Measurements from ENCODE around the gene BRCC3.
A peak's percentile ranks its signal among the peaks of the same experiment; 100 is the strongest.

Gene BRCC3

DNA sequence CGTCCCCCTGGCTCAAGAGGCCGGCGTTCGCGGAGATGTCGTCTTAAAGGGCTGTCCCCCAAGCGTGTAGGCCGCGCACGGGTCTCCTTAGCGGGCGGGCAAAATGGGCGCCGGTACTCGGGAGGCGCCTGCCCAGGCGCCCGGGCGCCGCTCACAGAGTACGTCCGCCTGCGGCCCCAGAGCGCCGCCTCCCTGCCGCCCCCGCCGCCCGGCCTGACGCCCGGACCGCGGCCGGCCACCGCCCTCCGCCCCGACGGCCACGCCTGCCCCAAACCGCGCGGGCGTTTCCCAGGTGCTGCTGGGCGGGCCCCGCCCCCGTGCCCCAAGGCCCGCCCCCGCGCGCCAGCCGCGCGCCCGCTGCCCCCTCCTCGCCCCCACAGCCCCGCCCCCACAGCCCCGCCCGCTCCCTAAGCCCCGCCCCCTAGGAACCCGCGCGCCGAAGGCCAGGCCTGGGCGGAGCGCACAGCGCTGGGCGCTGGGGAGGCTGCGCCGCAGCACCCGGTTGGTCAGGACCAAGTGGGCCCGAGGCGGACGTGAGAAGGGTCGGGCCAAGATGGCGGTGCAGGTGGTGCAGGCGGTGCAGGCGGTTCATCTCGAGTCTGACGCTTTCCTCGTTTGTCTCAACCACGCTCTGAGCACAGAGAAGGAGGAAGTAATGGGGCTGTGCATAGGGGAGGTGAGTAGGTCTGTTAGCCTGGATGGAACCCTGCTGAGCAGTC is at the start of gene BRCC3, which contains the start of the genes CMC4 and MTCP1:
BRCC3 (plus strand) TSS at position 534 of the 719 bp plus-strand sequence; CDS start at position 554, 20 bp downstream.
CMC4 (minus strand) TSS at position 162 of the 719 bp plus-strand sequence. CDS start 7,113 bp downstream, outside the sequence.
MTCP1 (minus strand) TSS at position 162 of the 719 bp plus-strand sequence. CDS start 5,126 bp downstream, outside the sequence.
- peak within 1 kb of the TSS; percentile 86 for H3K4me3 ChIP-seq
- H3K36me3 ChIP-seq (ENCODE audit: insufficient read depth, low read length), result peaks cover 10% of the 10 kb centered on the region; the same call in 1 of the 2 replicates
- peak within 1 kb of the TSS; percentile 83 for H3K9ac ChIP-seq (ENCODE audit: insufficient read length)
- H3K9me3 ChIP-seq (ENCODE audit: low read depth, low read length), result no peaks in the 10 kb centered on the region
- TF ChIP-seq EZH2 (IDR thresholded peaks at IDR 0.05) (no peak), POLR2AphosphoS5 (IDR thresholded peaks at IDR 0.05; ENCODE audit: borderline replicate concordance, low read depth, low read length) (peak; percentile 86)
- no peak for DNase-seq (ENCODE audit: low read depth, low spot score)
- no peak within 1 kb of the TSS for H3K27ac ChIP-seq

DNA sequence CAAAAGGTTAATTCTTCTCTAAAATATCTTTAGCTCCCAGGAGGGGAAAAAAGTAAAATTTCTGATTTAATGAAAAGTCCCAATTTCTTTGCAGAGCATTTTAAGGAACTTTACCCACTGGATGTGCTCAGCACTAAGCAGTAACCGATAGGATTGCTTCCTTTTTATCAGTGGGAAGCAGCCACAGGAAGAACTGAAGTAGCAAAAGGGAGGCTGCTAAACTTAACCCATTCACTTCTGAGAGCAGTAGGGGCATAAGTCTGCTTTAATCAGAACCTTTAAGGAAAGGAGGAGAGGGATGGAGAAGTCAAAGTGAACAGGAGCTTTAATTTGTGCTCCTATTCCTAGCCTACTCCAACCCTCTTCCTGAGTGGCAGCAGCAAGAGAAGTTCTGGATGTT is 48.7 kb upstream of the BRCC3 start, which contains the start of gene F8:
F8 (minus strand) TSS at position 139 of the 400 bp plus-strand sequence. CDS start 171 bp downstream, outside the sequence.
- Histone ChIP-seq H3K27ac (no peak within 1 kb of the TSS), H3K9ac (ENCODE audit: insufficient read length) (no peak within 1 kb of the TSS), H3K9me3 (ENCODE audit: low read depth, low read length) (no peaks in the 10 kb centered on the region), H3K4me3 (no peak within 1 kb of the TSS), H3K36me3 (ENCODE audit: insufficient read depth, low read length) (no peaks in the 10 kb centered on the region)
- no peak for DNase-seq (ENCODE audit: low read depth, low spot score)
- TF ChIP-seq EZH2 (IDR thresholded peaks at IDR 0.05) (no peak), POLR2AphosphoS5 (IDR thresholded peaks at IDR 0.05; ENCODE audit: borderline replicate concordance, low read depth, low read length) (no peak), FOXP2 (optimal IDR thresholded peaks at IDR 0.05; ENCODE audit: control extremely low read depth, extremely low read length, insufficient read depth) (no peak)

DNA sequence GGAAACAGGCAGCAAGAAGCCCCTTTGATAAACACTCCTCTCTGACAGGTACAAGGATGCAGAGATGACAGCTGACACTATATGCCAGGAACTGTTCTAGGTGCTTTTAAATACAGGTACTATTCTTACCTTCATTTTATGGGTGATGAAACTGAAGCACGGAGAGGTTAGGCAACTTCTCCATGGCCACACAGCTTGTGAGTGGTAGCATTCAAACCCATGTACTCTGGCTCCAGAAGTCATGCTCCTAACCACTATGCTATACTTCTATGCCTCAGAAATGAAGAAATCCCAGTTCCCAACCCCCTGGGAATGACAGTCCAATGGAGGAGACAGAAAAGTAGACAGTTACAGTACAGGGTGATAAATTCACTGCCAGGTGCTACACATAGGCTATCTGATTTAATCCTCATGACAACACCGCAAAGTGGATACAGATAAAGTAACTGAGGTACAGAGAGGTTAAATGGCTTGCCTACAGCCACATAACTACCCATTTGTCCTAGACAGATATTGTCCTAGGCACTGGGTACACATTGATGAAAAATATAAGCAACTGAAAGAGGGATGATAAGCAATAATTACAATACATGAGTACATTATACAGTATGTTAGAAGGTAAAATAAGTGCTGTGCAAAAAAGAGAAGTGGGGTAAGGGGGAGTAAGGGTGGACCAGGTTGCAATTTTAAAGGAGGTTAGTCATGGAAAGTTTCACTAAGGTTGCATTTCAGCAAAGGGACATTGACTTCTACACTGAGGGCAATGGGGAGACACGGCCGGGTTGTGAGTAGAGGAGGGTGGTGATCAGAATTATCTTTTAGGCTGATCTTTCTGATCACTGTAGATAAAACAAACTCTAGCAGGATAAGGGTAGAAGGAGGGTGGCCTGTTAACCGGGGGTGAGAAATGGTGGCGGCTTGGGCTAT is 47.1 kb upstream of the BRCC3 start:
- H3K4me3 ChIP-seq, result no peak overlapping the region
- H3K9ac ChIP-seq (ENCODE audit: insufficient read length), result no peak overlapping the region
- H3K36me3 ChIP-seq (ENCODE audit: insufficient read depth, low read length), result no peaks in the 10 kb centered on the region
- DNase-seq (ENCODE audit: low read depth, low spot score), result no peak
- no peaks in the 10 kb centered on the region for H3K9me3 ChIP-seq (ENCODE audit: low read depth, low read length)
- H3K27ac ChIP-seq, result no peak overlapping the region
- no peak for TF ChIP-seq POLR2AphosphoS5 (IDR thresholded peaks at IDR 0.05; ENCODE audit: borderline replicate concordance, low read depth, low read length)
- TF ChIP-seq FOXP2 (optimal IDR thresholded peaks at IDR 0.05; ENCODE audit: control extremely low read depth, extremely low read length, insufficient read depth), result no peak
- no peak for TF ChIP-seq EZH2 (IDR thresholded peaks at IDR 0.05)

DNA sequence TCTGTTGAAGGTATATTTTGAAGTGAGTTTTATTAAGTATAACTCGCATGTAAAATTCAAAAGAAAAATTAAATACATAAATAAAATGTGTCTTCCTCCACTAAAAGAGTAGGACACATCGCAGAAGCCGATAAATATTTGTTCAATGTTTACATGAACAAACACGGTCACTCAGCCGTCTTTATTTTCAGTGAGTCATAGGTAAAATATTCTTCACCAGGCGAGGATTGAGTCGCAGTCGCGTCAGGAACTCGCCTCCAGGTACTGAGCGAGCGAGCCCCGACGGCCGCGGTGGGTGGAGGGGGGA is 44.9 kb upstream of the BRCC3 start:
- no peak for TF ChIP-seq EZH2 (IDR thresholded peaks at IDR 0.05)
- no peak for TF ChIP-seq POLR2AphosphoS5 (IDR thresholded peaks at IDR 0.05; ENCODE audit: borderline replicate concordance, low read depth, low read length)
- no peak for TF ChIP-seq FOXP2 (optimal IDR thresholded peaks at IDR 0.05; ENCODE audit: control extremely low read depth, extremely low read length, insufficient read depth)
- Histone ChIP-seq H3K36me3 (ENCODE audit: insufficient read depth, low read length) (no peaks in the 10 kb centered on the region), H3K9me3 (ENCODE audit: low read depth, low read length) (no peaks in the 10 kb centered on the region), H3K9ac (ENCODE audit: insufficient read length) (peak overlapping the region; percentile 88), H3K4me3 (peak overlapping the region; percentile 93), H3K27ac (peak overlapping the region; percentile 98)
- no peak for DNase-seq (ENCODE audit: low read depth, low spot score)

DNA sequence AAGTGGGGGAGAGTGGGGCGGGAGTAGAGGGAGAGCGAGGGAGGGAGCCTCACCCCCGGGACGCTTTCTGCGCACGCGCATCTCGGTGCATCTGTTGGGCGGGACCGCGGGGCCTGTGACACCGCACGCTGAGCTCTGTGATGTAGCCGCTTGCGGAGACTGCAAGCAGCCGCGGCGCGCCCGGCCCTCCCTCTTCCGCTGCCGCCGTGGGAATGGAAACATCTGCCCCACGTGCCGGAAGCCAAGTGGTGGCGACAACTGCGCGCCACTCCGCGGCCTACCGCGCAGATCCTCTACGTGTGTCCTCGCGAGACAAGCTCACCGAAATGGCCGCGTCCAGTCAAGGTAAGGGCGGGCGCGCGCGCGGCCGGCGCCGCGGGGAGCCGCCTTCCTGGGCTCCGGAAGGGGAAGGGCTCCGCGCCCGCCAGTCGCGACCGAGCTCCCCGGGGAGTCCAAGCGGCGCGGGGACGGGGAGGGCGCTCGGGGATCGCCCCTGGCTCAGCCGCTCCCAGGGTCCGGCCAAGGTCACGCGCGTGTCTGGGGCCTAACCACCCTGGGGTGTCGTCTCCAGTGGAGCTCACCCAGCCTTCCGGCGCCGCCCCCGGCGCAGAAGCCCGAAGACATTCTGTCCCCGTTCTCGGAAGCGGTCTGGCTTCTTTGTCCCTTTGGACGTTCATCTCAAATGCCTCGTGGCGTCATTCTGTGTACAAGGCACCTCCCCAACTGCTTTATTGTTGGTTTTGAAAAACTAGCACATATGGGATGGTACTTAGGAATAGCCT is 44.4 kb upstream of the BRCC3 start, which contains the start of gene FUNDC2:
FUNDC2 (plus strand) TSS at position 118 of the 782 bp plus-strand sequence; CDS start at position 213, 95 bp downstream.
- no peaks in the 10 kb centered on the region for H3K36me3 ChIP-seq (ENCODE audit: insufficient read depth, low read length)
- peak within 1 kb of the TSS; percentile 98 for H3K27ac ChIP-seq
- peak; percentile 48; the same call in 1 of the 2 replicates for TF ChIP-seq POLR2AphosphoS5 (IDR thresholded peaks at IDR 0.05; ENCODE audit: borderline replicate concordance, low read depth, low read length)
- TF ChIP-seq EZH2 (IDR thresholded peaks at IDR 0.05), result no peak
- TF ChIP-seq FOXP2 (optimal IDR thresholded peaks at IDR 0.05; ENCODE audit: control extremely low read depth, extremely low read length, insufficient read depth), result no peak
- H3K4me3 ChIP-seq, result peak within 1 kb of the TSS; percentile 93
- peak; percentile 57 for DNase-seq (ENCODE audit: low read depth, low spot score)
- no peaks in the 10 kb centered on the region for H3K9me3 ChIP-seq (ENCODE audit: low read depth, low read length)
- H3K9ac ChIP-seq (ENCODE audit: insufficient read length), result peak within 1 kb of the TSS; percentile 95

DNA sequence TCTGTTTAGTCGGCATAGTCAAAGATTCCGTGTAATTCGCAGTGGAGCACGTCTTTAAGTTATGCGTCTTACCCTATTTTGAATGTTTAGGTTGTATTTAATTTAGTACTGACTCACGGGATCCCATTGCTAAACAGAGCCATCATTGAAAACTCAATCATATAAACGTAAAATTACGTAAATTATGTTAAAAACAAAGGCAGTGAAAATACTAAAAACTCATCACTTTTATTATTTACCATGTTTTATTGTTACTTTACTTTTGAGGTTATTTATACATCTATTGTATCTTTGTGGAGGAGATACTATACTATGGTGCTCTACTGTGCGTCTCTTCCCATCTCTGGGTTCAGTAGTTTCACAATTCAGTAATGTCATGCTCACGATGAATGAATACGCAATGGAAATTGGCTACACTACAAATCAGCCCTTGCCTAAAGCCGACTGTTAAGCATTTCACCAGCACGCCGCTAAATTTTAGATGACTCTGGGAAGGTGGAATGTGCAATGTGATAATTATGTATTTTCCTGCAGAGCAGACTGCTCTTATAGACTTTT is 43.7 kb upstream of the BRCC3 start:
- Histone ChIP-seq H3K9ac (ENCODE audit: insufficient read length) (peak overlapping the region; percentile 95), H3K36me3 (ENCODE audit: insufficient read depth, low read length) (no peaks in the 10 kb centered on the region), H3K4me3 (peak overlapping the region; percentile 93), H3K9me3 (ENCODE audit: low read depth, low read length) (no peaks in the 10 kb centered on the region), H3K27ac (peak overlapping the region; percentile 98)
- TF ChIP-seq EZH2 (IDR thresholded peaks at IDR 0.05), result no peak
- TF ChIP-seq FOXP2 (optimal IDR thresholded peaks at IDR 0.05; ENCODE audit: control extremely low read depth, extremely low read length, insufficient read depth), result no peak
- TF ChIP-seq POLR2AphosphoS5 (IDR thresholded peaks at IDR 0.05; ENCODE audit: borderline replicate concordance, low read depth, low read length), result no peak
- DNase-seq (ENCODE audit: low read depth, low spot score), result peak; percentile 22

DNA sequence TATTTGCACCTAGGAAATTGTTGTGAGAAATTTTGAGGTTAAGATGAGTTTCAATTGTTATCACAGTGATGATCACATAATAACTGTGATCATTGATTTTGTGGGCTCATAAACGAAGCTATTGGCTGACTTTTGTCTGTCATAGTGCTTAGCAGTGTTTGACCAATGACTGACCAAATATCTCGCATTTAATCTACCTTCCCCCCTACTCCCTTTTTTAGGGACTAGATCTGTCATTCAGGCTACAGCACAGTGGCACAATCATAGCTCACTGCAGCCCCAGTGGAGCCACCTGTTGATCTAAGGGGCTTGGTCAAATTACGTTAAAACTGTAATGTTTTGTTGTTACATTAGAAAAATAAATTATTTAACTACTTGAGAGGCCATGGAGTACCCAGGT is 43.2 kb upstream of the BRCC3 start:
- no peaks in the 10 kb centered on the region for H3K36me3 ChIP-seq (ENCODE audit: insufficient read depth, low read length)
- H3K9ac ChIP-seq (ENCODE audit: insufficient read length), result peak overlapping the region; percentile 95
- DNase-seq (ENCODE audit: low read depth, low spot score), result no peak
- H3K27ac ChIP-seq, result peak overlapping the region; percentile 98
- no peaks in the 10 kb centered on the region for H3K9me3 ChIP-seq (ENCODE audit: low read depth, low read length)
- TF ChIP-seq FOXP2 (optimal IDR thresholded peaks at IDR 0.05; ENCODE audit: control extremely low read depth, extremely low read length, insufficient read depth), result no peak
- TF ChIP-seq EZH2 (IDR thresholded peaks at IDR 0.05), result no peak
- no peak for TF ChIP-seq POLR2AphosphoS5 (IDR thresholded peaks at IDR 0.05; ENCODE audit: borderline replicate concordance, low read depth, low read length)
- peak overlapping the region; percentile 93 for H3K4me3 ChIP-seq
